Measurements from ENCODE around the gene DBNL.

DNA sequence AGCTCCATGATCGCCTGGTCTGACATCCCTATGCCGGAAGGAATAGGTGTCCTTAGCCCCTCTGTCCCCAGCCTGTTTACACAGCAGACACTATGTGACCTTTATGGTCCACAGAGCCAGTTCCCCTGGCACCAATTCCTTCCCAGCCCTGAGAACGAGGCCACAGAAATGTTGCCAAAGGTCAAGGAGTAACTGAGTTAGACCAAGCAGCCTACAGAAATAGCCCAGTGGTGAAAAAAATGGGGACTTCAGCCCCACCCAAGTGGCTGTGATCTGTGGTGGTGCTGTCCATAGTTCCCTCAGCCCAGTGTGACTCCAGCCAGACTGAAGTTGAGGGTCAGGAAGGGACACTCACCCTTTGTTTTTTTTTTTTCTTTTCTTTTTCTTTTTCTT lies 18.4 kb downstream of the DBNL start:
- TF ChIP-seq, protein P1, sequence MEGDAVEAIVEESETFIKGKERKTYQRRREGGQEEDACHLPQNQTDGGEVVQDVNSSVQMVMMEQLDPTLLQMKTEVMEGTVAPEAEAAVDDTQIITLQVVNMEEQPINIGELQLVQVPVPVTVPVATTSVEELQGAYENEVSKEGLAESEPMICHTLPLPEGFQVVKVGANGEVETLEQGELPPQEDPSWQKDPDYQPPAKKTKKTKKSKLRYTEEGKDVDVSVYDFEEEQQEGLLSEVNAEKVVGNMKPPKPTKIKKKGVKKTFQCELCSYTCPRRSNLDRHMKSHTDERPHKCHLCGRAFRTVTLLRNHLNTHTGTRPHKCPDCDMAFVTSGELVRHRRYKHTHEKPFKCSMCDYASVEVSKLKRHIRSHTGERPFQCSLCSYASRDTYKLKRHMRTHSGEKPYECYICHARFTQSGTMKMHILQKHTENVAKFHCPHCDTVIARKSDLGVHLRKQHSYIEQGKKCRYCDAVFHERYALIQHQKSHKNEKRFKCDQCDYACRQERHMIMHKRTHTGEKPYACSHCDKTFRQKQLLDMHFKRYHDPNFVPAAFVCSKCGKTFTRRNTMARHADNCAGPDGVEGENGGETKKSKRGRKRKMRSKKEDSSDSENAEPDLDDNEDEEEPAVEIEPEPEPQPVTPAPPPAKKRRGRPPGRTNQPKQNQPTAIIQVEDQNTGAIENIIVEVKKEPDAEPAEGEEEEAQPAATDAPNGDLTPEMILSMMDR (IDR thresholded peaks at IDR 0.05) = no peak
- TF ChIP-seq POLR2A (IDR thresholded peaks at IDR 0.05) (no peak), POLR2AphosphoS5 (IDR thresholded peaks at IDR 0.05) (no peak)
